ENCODE data around the gene METTL27. TPM values are rescaled to one million over a fixed set of nuclear protein-coding genes. Genes with fewer than 3 reads are reported as not detected.
"Not testable (repeated sequence)": the region's sequence is repeated elsewhere in the genome, so short reads cannot be mapped to it uniquely, and the experiment has no call there.

Gene METTL27
- polyA plus RNA-seq, 4 donors = 0.89 to 14.4 (median 2.5) TPM

DNA sequence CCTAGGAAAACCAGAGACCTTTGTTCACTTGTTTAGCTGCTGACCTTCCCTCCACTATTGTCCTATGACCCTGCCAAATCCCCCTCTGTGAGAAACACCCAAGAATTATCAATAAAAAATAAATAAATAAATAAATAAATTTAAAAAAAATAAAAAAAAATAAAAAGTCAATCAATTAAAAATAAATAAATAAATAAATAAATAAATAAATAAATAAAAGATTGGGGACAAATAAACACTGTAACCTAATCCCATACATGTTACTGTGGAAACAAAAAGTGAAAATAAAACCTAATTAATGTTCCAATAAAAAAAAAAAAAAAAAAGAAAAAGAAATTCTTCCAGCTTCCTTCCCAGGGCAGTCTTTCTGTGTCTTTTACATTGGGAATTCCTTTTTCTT lies 5.1 kb downstream of the METTL27 start:
- not testable (repeated sequence) for DNase-seq; H3K27me3 ChIP-seq (ENCODE audit: control insufficient read depth in 3 of 3, insufficient read depth in 3 of 3, low read length in 3 of 3); H3K4me3 ChIP-seq (ENCODE audit: low read depth in 1 of 3, low read length in 3 of 3); FAIRE-seq; H3K27ac ChIP-seq (ENCODE audit: low read depth in 1 of 3, low read length in 2 of 3)
- Histone ChIP-seq H3K4me1 (ENCODE audit: control insufficient read depth in 3 of 3, insufficient read depth in 2 of 3, low read depth in 1 of 3, low read length in 2 of 3) (peaks cover 0 to 14% (median 3%) of the 10 kb centered on the region in 3 donors), H3K9me3 (ENCODE audit: control insufficient read depth in 2 of 2, insufficient read depth in 1 of 2, low read depth in 1 of 2, low read length in 1 of 2) (peaks cover 0 to 10% of the 10 kb centered on the region in 2 donors), H3K36me3 (ENCODE audit: control insufficient read depth in 3 of 3, insufficient read depth in 2 of 3, low read depth in 1 of 3, low read length in 3 of 3) (peaks cover 0 to 15% (median 0%) of the 10 kb centered on the region in 3 donors)

- FAIRE-seq = no peak
- peaks cover 0 to 10% of the 10 kb centered on the region in 2 donors for H3K9me3 ChIP-seq (ENCODE audit: control insufficient read depth in 2 of 2, insufficient read depth in 1 of 2, low read depth in 1 of 2, low read length in 1 of 2)
- peaks cover 0 to 12% (median 0%) of the 10 kb centered on the region in 3 donors for H3K4me1 ChIP-seq (ENCODE audit: control insufficient read depth in 3 of 3, insufficient read depth in 2 of 3, low read depth in 1 of 3, low read length in 2 of 3)
- H3K4me3 ChIP-seq (ENCODE audit: low read depth in 1 of 3, low read length in 3 of 3) = no peak overlapping the region
- no peaks in the 10 kb centered on the region for H3K27me3 ChIP-seq (ENCODE audit: control insufficient read depth in 3 of 3, insufficient read depth in 3 of 3, low read length in 3 of 3)
- 82 to 87% (median 85%) methylated on average over 11 of the region's 11 CpGs for WGBS, 3 donors
- H3K36me3 ChIP-seq (ENCODE audit: control insufficient read depth in 3 of 3, insufficient read depth in 2 of 3, low read depth in 1 of 3, low read length in 3 of 3) = peaks cover 0 to 26% (median 2%) of the 10 kb centered on the region in 3 donors
- H3K27ac ChIP-seq (ENCODE audit: low read depth in 1 of 3, low read length in 2 of 3) = no peak overlapping the region
- DNase-seq = peak in 1 of 2 donors; percentile 36
Measured at GRCh38 chr7:73834626-73835191, 7.6 kb downstream of the METTL27 start.

DNA sequence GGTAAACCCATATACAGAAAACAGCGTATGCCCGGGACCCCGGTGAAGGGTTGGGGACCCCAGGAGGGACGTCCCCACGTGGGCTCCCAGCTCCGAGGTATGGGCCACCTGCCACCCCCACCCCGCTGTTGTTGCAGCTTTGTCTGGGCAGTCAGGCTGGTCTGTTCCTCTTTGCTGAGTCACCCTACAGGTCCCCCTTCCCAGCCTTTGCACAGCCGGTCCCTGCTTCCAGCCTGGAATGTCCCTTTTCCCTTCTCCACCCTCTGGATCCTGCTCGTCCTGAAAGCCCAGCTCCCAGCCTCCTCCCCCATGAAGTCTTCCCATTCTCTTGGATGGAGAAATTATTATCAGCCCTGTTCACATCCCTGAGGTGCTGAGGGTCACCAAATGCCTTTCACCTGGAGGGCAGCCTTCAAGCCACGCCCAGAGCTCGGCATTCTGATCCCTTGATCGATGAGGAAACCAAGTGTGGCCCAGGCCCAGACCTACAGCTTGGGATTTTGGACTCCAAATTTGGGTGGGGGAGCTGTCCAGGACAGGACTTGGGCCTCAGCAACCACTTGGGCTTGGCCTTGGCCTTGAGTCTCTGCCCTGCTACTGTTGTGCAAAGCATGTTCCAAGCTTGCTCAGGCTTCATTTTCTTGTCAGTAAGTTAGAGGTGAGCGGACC lies 8.9 kb downstream of the METTL27 start:
- peak; percentile 86 to 89 for DNase-seq
- FAIRE-seq = no peak
- peaks cover 0 to 26% (median 2%) of the 10 kb centered on the region in 3 donors for H3K36me3 ChIP-seq (ENCODE audit: control insufficient read depth in 3 of 3, insufficient read depth in 2 of 3, low read depth in 1 of 3, low read length in 3 of 3)
- H3K9me3 ChIP-seq (ENCODE audit: control insufficient read depth in 2 of 2, insufficient read depth in 1 of 2, low read depth in 1 of 2, low read length in 1 of 2) = peaks cover 0 to 10% of the 10 kb centered on the region in 2 donors
- peak overlapping the region; percentile 17 to 88 (median 85) for H3K4me3 ChIP-seq (ENCODE audit: low read depth in 1 of 3, low read length in 3 of 3)
- H3K4me1 ChIP-seq (ENCODE audit: control insufficient read depth in 3 of 3, insufficient read depth in 2 of 3, low read depth in 1 of 3, low read length in 2 of 3) = peaks cover 0 to 25% (median 3%) of the 10 kb centered on the region in 3 donors
- 23 to 51% (median 29%) methylated on average over 13 of the region's 13 CpGs for WGBS, 3 donors
- no peaks in the 10 kb centered on the region for H3K27me3 ChIP-seq (ENCODE audit: control insufficient read depth in 3 of 3, insufficient read depth in 3 of 3, low read length in 3 of 3)
- peak overlapping the region; percentile 89 to 100 (median 100) for H3K27ac ChIP-seq (ENCODE audit: low read depth in 1 of 3, low read length in 2 of 3)

DNA sequence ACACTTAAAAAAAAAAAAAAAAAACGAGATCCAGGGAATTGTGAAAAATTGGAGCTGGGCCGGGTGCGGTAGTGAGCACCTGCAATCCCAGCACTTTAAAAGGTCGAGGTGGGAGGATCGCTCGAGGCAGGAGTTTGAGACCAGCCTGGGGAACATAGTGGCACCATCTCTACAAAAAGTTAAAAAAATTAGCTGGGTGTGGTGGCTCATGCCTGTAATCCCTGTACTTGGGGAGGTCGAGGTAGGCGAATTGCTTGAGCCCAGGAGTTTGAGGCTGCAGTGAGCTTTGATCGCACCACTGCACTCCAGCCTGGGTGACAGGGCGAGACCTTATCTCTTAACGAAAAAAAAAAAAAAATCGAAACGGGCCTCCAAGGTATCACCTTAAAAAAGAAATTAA lies 9.5 kb downstream of the METTL27 start:
- Histone ChIP-seq H3K9me3 (ENCODE audit: control insufficient read depth in 2 of 2, insufficient read depth in 1 of 2, low read depth in 1 of 2, low read length in 1 of 2) (peaks cover 0 to 10% of the 10 kb centered on the region in 2 donors), H3K27ac (ENCODE audit: low read depth in 1 of 3, low read length in 2 of 3) (peak overlapping the region; percentile 89 to 100 (median 100)), H3K4me1 (ENCODE audit: control insufficient read depth in 3 of 3, insufficient read depth in 2 of 3, low read depth in 1 of 3, low read length in 2 of 3) (peaks cover 0 to 26% (median 3%) of the 10 kb centered on the region in 3 donors), H3K36me3 (ENCODE audit: control insufficient read depth in 3 of 3, insufficient read depth in 2 of 3, low read depth in 1 of 3, low read length in 3 of 3) (peaks cover 0 to 26% (median 2%) of the 10 kb centered on the region in 3 donors), H3K27me3 (ENCODE audit: control insufficient read depth in 3 of 3, insufficient read depth in 3 of 3, low read length in 3 of 3) (no peaks in the 10 kb centered on the region), H3K4me3 (ENCODE audit: low read depth in 1 of 3, low read length in 3 of 3) (peak overlapping the region; percentile 17 to 88 (median 85))
- 9 to 51% (median 31%) methylated on average over 13 of the region's 13 CpGs for WGBS, 3 donors
- FAIRE-seq = no peak
- peak in 1 of 2 donors; percentile 56 for DNase-seq

DNA sequence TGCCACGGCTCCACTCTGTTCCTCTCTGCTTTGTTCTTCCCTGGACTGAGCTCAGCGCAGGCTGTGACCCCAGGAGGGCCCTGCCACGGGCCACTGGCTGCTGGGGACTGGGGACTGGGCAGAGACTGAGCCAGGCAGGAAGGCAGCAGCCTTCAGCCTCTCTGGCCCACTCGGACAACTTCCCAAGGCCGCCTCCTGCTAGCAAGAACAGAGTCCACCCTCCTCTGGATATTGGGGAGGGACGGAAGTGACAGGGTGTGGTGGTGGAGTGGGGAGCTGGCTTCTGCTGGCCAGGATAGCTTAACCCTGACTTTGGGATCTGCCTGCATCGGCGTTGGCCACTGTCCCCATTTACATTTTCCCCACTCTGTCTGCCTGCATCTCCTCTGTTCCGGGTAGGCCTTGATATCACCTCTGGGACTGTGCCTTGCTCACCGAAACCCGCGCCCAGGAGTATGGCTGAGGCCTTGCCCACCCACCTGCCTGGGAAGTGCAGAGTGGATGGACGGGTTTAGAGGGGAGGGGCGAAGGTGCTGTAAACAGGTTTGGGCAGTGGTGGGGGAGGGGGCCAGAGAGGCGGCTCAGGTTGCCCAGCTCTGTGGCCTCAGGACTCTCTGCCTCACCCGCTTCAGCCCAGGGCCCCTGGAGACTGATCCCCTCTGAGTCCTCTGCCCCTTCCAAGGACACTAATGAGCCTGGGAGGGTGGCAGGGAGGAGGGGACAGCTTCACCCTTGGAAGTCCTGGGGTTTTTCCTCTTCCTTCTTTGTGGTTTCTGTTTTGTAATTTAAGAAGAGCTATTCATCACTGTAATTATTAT lies 10.3 kb downstream of the METTL27 start:
- DNase-seq (peak; percentile 80 to 85), FAIRE-seq (no peak)
- Histone ChIP-seq H3K27me3 (ENCODE audit: control insufficient read depth in 3 of 3, insufficient read depth in 3 of 3, low read length in 3 of 3) (no peaks in the 10 kb centered on the region), H3K9me3 (ENCODE audit: control insufficient read depth in 2 of 2, insufficient read depth in 1 of 2, low read depth in 1 of 2, low read length in 1 of 2) (peaks cover 0 to 10% of the 10 kb centered on the region in 2 donors), H3K4me1 (ENCODE audit: control insufficient read depth in 3 of 3, insufficient read depth in 2 of 3, low read depth in 1 of 3, low read length in 2 of 3) (peaks cover 0 to 33% (median 3%) of the 10 kb centered on the region in 3 donors), H3K4me3 (ENCODE audit: low read depth in 1 of 3, low read length in 3 of 3) (peak overlapping the region; percentile 42 to 88 (median 85)), H3K36me3 (ENCODE audit: control insufficient read depth in 3 of 3, insufficient read depth in 2 of 3, low read depth in 1 of 3, low read length in 3 of 3) (peaks cover 0 to 26% (median 2%) of the 10 kb centered on the region in 3 donors), H3K27ac (ENCODE audit: low read depth in 1 of 3, low read length in 2 of 3) (peak overlapping the region; percentile 90 to 100 (median 100))
- WGBS, 3 donors = 17 to 49% (median 30%) methylated on average over 16 of the region's 16 CpGs

- FAIRE-seq (no peak), DNase-seq (no peak)
- Histone ChIP-seq H3K9me3 (ENCODE audit: control insufficient read depth in 2 of 2, insufficient read depth in 1 of 2, low read depth in 1 of 2, low read length in 1 of 2) (peaks cover 0 to 10% of the 10 kb centered on the region in 2 donors), H3K4me3 (ENCODE audit: low read depth in 1 of 3, low read length in 3 of 3) (peak overlapping the region; percentile 42 to 88 (median 85)), H3K4me1 (ENCODE audit: control insufficient read depth in 3 of 3, insufficient read depth in 2 of 3, low read depth in 1 of 3, low read length in 2 of 3) (peaks cover 2 to 38% (median 3%) of the 10 kb centered on the region in 3 donors), H3K36me3 (ENCODE audit: control insufficient read depth in 3 of 3, insufficient read depth in 2 of 3, low read depth in 1 of 3, low read length in 3 of 3) (peaks cover 0 to 26% (median 2%) of the 10 kb centered on the region in 3 donors), H3K27ac (ENCODE audit: low read depth in 1 of 3, low read length in 2 of 3) (peak overlapping the region; percentile 90 to 100 (median 100)), H3K27me3 (ENCODE audit: control insufficient read depth in 3 of 3, insufficient read depth in 3 of 3, low read length in 3 of 3) (no peaks in the 10 kb centered on the region)
- 12 to 64% (median 25%) methylated on average over 11 to 16 of the region's 16 CpGs for WGBS, 3 donors
Measured at GRCh38 chr7:73831584-73831833, 10.8 kb downstream of the METTL27 start.

DNA sequence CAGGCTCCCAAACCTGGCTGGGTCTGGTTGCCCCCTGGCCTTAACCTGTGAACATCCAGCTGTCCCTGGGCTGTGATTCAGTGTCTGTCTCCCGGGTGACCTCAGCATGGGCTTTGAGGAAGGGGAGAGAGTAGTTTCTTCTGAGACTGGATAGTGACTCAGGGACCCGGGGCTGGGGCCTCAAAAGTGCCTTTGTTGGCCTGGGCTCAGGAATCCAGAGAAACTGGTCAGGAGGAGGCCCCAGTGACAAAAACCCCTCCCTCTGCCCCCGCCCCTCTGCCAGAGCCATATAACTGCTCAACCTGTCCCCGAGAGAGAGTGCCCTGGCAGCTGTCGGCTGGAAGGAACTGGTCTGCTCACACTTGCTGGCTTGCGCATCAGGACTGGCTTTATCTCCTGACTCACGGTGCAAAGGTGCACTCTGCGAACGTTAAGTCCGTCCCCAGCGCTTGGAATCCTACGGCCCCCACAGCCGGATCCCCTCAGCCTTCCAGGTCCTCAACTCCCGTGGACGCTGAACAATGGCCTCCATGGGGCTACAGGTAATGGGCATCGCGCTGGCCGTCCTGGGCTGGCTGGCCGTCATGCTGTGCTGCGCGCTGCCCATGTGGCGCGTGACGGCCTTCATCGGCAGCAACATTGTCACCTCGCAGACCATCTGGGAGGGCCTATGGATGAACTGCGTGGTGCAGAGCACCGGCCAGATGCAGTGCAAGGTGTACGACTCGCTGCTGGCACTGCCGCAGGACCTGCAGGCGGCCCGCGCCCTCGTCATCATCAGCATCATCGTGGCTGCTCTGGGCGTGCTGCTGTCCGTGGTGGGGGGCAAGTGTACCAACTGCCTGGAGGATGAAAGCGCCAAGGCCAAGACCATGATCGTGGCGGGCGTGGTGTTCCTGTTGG lies 11.4 kb downstream of the METTL27 start, which contains the start of gene CLDN4:
Gene CLDN4, plus strand, starts transcription at position 316 of the 903 bp plus-strand sequence. Its CDS starts 206 bp downstream, at position 522.
- peak within 1 kb of the TSS; percentile 90 to 100 (median 100) for H3K27ac ChIP-seq (ENCODE audit: low read depth in 1 of 3, low read length in 2 of 3)

More for the DNA sequence above, 11.4 kb downstream of the METTL27 start, which contains the start of gene CLDN4:
- H3K4me3 ChIP-seq (ENCODE audit: low read depth in 1 of 3, low read length in 3 of 3) = peak within 1 kb of the TSS; percentile 42 to 88 (median 85)
- peaks cover 2 to 44% (median 3%) of the 10 kb centered on the region in 3 donors for H3K4me1 ChIP-seq (ENCODE audit: control insufficient read depth in 3 of 3, insufficient read depth in 2 of 3, low read depth in 1 of 3, low read length in 2 of 3)
- peaks cover 0 to 10% of the 10 kb centered on the region in 2 donors for H3K9me3 ChIP-seq (ENCODE audit: control insufficient read depth in 2 of 2, insufficient read depth in 1 of 2, low read depth in 1 of 2, low read length in 1 of 2)
- 16 to 59% (median 30%) methylated on average over 42 of the region's 42 CpGs for WGBS, 3 donors
- DNase-seq (peak; percentile 98 to 99), FAIRE-seq (no peak)
- peaks cover 0 to 26% (median 2%) of the 10 kb centered on the region in 3 donors for H3K36me3 ChIP-seq (ENCODE audit: control insufficient read depth in 3 of 3, insufficient read depth in 2 of 3, low read depth in 1 of 3, low read length in 3 of 3)
- no peaks in the 10 kb centered on the region for H3K27me3 ChIP-seq (ENCODE audit: control insufficient read depth in 3 of 3, insufficient read depth in 3 of 3, low read length in 3 of 3)
